IPS-11a (cell line): Measurements from ENCODE around the gene NSD1.
"Not testable (repeated sequence)": the region's sequence is repeated elsewhere in the genome, so short reads cannot be mapped to it uniquely, and the experiment has no call there.

Experiments used
- H3K4me3 ChIP-seq: one replicate; pipeline ENCODE4 v1.5.1; 2013; ENCODE audit warnings: low read depth, low read length, control low read depth

The NSD1 gene

DNA sequence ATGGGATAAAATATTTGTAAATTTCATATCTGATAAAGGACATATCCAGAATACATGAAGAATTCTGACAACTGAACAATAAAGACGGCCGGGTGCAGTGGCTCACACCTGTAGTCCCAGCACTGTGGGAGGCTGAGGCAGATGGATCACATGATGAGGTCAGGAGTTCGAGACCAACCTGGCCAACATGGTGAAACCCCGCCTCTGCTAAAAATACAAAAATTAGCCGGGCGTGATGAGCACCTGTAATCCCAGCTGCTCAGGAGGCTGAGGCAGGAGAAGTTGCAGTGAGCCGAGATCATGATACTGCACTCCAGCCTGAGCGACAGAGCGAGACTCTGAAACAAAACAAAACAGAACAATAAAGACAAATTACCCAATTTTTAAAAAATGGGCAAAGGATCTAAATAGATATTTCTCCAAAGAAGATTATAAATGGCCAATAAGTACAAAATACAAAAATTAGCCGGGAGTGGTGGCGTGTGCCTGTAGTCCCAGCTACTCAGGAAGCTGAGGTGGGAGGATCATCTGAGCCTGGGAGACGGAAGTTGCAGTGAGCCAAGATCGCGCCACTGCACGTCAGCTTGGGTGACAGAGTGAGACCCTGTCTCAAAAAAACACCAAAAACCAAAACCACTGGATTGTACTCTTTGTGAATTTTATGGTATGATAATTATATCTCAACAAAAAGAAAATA is 9.6 kb upstream of the NSD1 start:
- H3K4me3 ChIP-seq = no peak overlapping the region

DNA sequence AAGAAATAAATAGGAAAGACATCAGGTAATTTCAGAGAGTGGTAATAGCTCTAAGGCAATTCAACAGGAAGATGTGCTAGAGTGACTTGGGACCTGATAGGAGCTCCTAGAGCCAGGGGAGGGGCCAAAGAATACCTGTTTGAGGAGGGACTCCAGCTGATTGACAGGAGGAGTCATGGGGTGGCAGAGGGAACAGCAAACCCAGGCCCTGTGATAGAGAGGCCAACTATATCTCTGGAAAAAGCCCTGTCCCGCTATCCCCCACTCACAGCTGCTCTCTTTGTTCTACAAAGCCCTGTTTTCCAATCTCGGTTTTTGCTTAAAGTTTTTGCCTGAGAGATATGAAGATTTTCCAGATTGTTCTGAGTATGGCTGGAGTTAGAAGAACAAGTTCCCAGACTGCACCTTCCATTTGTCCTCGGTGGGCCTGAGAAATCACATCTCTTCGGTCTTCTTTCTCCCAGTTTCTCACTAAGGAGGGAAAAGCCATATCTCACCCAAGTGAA is 9.0 kb upstream of the NSD1 start:
- H3K4me3 ChIP-seq = no peak overlapping the region

- H3K4me3 ChIP-seq = no peak overlapping the region
These were observed 6.8 kb upstream of the NSD1 start for GRCh38 chr5:177126771-177127170.

DNA sequence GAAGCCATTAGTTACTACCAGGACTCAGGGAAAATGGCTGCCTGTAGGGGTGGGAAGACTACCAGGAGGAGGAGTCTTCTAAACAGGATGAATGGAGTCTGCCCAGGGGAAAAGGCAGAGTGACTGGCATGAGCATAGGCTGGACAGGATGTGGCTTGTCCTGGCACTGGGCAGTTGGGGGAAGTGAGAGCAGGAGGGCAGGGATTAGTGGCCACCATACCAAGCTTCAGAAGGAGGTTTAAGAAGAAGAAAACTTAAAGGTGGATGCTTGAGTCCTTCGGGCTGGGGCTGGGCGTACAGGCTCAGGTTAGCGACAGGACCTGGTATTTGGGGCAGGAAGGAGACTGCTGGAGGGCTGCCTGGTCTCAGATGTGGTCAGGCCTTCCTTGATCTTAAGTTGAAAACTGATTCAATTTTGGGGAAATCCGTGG is 5.0 kb upstream of the NSD1 start:
- H3K4me3 ChIP-seq = no peak overlapping the region

GRCh38 chr5:177130211-177131018 is 3.2 kb upstream of the NSD1 start:
- no peak overlapping the region for H3K4me3 ChIP-seq

DNA sequence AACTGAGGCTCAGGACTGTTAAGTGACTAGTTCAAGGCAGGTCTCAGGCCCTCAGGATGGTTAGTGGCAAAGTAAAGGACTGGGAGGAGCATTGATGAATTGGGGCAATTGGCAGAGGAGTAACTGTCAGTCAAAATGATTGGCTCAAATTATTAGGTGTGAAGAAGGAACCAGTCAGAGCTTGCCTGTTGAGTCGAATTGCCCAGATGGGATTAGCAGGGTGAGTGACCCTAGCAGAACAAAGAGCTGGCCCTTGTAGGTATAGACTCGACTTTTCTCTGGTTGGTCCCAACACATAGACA is 2.6 kb upstream of the NSD1 start:
- peak overlapping the region; percentile 83 for H3K4me3 ChIP-seq

GRCh38 chr5:177131352-177132135 is 2.0 kb upstream of the NSD1 start:
- peak overlapping the region; percentile 83 for H3K4me3 ChIP-seq

GRCh38 chr5:177132136-177133095 is 1.2 kb upstream of the NSD1 start:
- peak overlapping the region; percentile 83 for H3K4me3 ChIP-seq

DNA sequence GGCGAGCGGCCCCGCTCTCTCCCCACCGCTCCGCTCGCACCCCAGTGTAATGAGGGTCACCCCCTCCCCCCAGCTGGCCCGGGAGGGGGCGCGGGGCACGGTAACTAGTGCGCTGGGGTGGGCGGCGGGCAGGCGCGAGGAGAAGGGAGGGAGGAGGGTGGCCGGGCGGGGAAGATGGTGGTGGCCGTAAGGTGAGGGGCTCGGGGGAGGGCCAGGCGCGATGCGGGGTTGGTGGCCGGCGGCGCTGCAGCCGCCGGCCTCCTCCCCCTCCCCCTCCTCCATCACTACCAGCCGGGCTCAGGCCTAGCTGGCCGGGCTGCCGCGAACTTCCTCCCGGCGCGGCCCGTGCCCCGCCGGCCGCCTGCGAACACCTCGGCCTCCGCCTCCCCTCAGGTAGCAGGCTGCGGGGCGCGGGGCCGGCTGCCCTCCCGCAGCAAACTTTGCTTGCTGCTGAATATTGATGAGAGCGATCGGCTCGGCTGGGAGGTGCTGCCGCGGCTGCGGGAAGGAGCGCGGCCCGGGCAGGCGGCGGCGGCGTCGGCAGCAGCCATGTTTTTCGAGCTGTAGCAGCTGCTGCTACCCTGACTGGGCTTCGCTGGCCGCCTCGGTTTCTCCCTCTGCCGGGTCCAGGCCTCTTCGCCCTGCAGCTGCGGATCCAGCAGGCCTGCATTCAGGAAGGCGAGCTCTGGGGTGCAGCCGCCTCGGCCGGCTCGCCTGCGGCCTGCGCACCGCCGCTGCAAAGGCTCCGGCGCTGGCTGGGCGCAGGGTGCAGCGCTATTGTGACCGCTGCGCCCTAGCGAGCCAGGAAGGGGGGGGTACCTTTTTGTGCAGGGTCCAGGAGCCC is 502 bp downstream of the NSD1 start:
- H3K4me3 ChIP-seq = peak overlapping the region; percentile 83

DNA sequence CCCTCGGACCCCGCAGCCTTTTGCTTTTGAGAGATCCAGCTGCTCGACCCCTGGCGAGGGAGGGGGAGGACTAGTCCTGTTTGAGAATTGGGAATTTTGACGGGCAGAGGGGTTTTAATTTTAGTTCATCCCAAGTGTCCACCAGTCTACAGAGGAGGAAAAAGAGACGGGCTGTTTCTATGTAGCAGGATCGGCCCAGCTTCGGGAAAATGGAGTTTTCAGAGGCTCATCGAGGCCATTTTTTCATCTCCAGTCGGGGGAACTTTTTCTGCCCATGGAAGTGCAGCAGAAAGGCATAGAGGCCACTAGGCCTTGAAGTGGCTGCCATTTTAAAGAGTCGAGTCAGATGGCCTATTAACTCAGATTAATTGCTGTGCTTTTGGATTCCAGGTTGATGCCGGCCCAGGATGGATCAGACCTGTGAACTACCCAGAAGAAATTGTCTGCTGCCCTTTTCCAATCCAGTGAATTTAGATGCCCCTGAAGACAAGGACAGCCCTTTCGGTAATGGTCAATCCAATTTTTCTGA is 1.2 kb downstream of the NSD1 start:
- H3K4me3 ChIP-seq = peak overlapping the region; percentile 83

- no peak overlapping the region for H3K4me3 ChIP-seq
These were observed 6.7 kb downstream of the NSD1 start for GRCh38 chr5:177140312-177140711.

- H3K4me3 ChIP-seq = no peak overlapping the region
These were observed 7.9 kb downstream of the NSD1 start for GRCh38 chr5:177141496-177141895.

- no peak overlapping the region for H3K4me3 ChIP-seq
These were observed 8.6 kb downstream of the NSD1 start for GRCh38 chr5:177142098-177142611.

DNA sequence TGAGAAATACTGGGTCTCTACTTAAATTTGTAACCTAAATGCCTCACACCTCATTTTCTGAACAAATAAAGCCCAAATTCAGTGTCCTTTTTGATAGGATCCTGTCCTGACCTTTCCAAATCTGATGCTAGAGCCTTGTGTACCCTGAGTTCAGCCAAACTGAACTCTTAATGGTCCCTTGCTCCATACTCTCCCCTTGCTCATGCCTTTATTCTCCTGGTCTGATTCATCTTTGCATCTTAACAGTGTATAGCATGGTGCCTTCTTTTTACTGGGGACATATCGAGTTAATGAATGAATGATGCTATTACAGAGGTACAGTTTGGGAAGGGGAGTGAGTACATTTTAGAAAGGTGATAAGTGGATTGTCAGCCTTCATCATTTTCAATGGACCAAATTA is 9.2 kb downstream of the NSD1 start:
- H3K4me3 ChIP-seq = no peak overlapping the region

- H3K4me3 ChIP-seq = no peak overlapping the region
These were observed 13.5 kb downstream of the NSD1 start for GRCh38 chr5:177146891-177147638.

DNA sequence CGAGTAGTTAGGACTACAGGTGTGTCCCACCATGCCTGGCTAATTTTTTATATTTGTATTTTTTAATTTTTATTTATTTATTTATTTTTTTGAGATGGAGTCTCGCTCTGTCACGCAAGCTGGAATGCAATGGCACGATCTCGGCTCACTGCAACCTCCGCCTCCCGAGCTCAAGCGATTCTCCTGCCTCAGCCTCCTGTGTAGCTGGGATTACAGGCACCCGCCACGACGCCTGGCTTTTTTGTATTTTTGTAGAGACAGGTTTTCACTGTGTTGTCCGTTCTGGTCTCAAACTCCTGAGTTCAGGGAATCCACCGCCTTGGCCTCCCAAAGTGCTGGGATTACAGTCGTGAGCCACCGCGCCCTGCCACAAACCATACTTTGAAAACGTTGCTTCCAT is 16.5 kb downstream of the NSD1 start:
- not testable (repeated sequence) for H3K4me3 ChIP-seq

DNA sequence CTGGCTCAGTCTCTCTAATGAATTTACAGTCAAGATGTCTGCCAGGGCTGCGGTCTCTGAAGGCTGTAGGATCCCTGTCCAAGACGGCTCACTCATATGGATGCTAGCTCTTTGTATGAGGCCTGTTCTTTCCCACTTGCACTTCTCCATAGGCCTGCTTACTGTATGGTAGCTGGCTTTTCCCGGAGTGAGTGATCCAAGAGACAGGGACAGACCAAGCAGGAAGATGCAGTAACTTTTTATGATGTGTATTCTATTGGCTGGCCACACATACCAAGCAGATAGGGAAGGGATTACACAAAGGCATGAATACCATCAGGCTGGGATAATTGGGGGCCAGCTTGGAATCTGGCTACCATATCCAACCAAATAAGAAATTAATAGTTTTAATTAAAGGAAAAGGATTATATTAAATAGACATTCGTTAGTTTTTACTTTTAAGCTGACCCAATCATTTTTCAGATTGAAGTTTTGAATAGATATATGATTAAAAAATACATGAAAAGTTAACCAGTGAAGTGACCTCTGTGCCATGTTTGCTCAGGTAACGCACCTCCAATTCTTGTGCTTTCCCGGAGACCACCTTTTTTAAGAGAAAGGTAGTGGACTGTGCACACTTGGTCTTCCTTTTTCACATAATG is 20.6 kb downstream of the NSD1 start:
- H3K4me3 ChIP-seq = no peak overlapping the region

- no peak overlapping the region for H3K4me3 ChIP-seq
These were observed 28.8 kb downstream of the NSD1 start for GRCh38 chr5:177162379-177162778.
